OCI-LY7 (cell line): Measurements from ENCODE around the gene PLEKHA5.
"Not testable (repeated sequence)": the region's sequence is repeated elsewhere in the genome, so short reads cannot be mapped to it uniquely, and the experiment has no call there.

Source experiments
- EZH2phosphoT487 ChIP-seq: fragments of 200-600 bp; sonication (generic); IDR thresholded peaks from 2 replicates; pipeline ENCODE4 v1.6.1; 2018; ENCODE audit warnings: low read depth, borderline replicate concordance, mild to moderate bottlenecking, mixed run types, antibody characterized with exemption, low read length, moderate library complexity, mixed read lengths
- TF ChIP-seq, protein P1 (sequence below): fragments of 200-600 bp; sonication (generic); conservative IDR thresholded peaks from 2 replicates; pipeline ENCODE4 v1.5.1; 2014; ENCODE audit warnings: mild to moderate bottlenecking, antibody characterized with exemption, low read length, moderate library complexity, mixed read lengths

DNA sequence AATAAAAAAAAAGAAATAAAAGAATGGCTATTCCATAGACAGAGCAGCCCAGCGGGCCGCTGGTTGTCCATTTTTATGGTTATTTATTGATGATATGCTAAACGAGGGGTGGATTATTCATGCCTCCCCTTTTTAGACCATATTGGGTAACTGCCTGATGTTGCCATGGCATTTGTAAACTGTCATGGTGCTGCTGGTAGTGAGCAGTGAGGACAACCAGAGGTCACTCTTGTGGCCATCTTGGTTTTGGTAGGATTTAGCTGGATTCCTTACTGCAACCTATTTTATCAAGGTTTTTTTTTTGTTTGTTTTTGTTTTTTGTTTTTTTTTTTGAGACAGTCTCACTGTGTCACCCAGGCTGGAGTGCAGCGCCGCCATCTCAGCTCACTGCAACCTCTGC is 284.0 kb downstream of the PLEKHA5 start:
- TF ChIP-seq, protein P1, sequence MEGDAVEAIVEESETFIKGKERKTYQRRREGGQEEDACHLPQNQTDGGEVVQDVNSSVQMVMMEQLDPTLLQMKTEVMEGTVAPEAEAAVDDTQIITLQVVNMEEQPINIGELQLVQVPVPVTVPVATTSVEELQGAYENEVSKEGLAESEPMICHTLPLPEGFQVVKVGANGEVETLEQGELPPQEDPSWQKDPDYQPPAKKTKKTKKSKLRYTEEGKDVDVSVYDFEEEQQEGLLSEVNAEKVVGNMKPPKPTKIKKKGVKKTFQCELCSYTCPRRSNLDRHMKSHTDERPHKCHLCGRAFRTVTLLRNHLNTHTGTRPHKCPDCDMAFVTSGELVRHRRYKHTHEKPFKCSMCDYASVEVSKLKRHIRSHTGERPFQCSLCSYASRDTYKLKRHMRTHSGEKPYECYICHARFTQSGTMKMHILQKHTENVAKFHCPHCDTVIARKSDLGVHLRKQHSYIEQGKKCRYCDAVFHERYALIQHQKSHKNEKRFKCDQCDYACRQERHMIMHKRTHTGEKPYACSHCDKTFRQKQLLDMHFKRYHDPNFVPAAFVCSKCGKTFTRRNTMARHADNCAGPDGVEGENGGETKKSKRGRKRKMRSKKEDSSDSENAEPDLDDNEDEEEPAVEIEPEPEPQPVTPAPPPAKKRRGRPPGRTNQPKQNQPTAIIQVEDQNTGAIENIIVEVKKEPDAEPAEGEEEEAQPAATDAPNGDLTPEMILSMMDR = not testable (repeated sequence)
- TF ChIP-seq EZH2phosphoT487 = not testable (repeated sequence)
